Stomach (tissue), 4 donors: Measurements from ENCODE around the gene KANK2.

Experiments used
- CTCF ChIP-seq, 7 experiments: fragments of 450-650 bp in 4 of 7; fragments of 200-600 bp in 3 of 7; sonication (generic) in 3 of 7; IDR thresholded peaks; one replicate each; pipeline ENCODE4 v1.5.1; 2016 to 2019; ENCODE audit warnings: antibody characterized with exemption in 7 of 7, control low read depth in 2 of 7, mild to moderate bottlenecking in 1 of 7
- EP300 ChIP-seq: sonication (generic); formaldehyde crosslinking; IDR thresholded peaks from one replicate; pipeline ENCODE4 v1.6.1; 2017; ENCODE audit warnings: antibody characterized with exemption
- POLR2A ChIP-seq, 4 donors: fragments of 450-650 bp; IDR thresholded peaks; one replicate each; pipeline ENCODE4 v1.6.1; 2016; ENCODE audit warnings: antibody characterized with exemption in 4 of 4, control low read depth in 2 of 4, mild to moderate bottlenecking in 1 of 4, moderate library complexity in 1 of 4
- POLR2AphosphoS5 ChIP-seq, 3 donors: sonication (generic); formaldehyde crosslinking; IDR thresholded peaks; one replicate each; pipeline ENCODE4 v1.6.1; 2016; ENCODE audit warnings: antibody characterized with exemption in 3 of 3

- TF ChIP-seq CTCF (IDR thresholded peaks at IDR 0.05) (no peak), POLR2A (IDR thresholded peaks at IDR 0.05) (no peak), EP300 (no peak), POLR2AphosphoS5 (IDR thresholded peaks at IDR 0.05) (no peak)
Measured at GRCh38 chr19:11236324-11237301, 39.3 kb upstream of the KANK2 start.
